Neural cell (in vitro differentiated cells): ENCODE results near the gene IQCK. TPM values are rescaled to one million over a fixed set of nuclear protein-coding genes. Genes with fewer than 3 reads are reported as not detected.

ENCODE experiments used
- H2AFZ ChIP-seq: fragments of 200-600, 300-800 bp; sonication (generic), shearing (Covaris generic); 2 replicates; pipeline ENCODE4 v1.6.0; 2014; ENCODE audit warnings: low read depth, mild to moderate bottlenecking, antibody characterized with exemption, low read length, moderate library complexity
- H3F3A ChIP-seq: fragments of 200-600 bp; shearing (Covaris generic); 2 replicates; pipeline ENCODE4 v1.6.1; 2016; ENCODE audit warnings: mild to moderate bottlenecking, moderate library complexity, mixed read lengths, antibody characterized with exemption, low read length; ENCODE audit not compliant: insufficient read depth, poor library complexity, severe bottlenecking
- H3K27ac ChIP-seq: fragments of 200-600, 300-800 bp; sonication (generic), shearing (Covaris generic); 2 replicates; pipeline ENCODE4 v1.5.1; 2014; ENCODE audit warnings: mild to moderate bottlenecking, low read length, moderate library complexity
- H3K27me3 ChIP-seq: fragments of 300-800, 200-600 bp; sonication (generic), shearing (Covaris generic); 2 replicates; pipeline ENCODE4 v1.6.0; 2014; ENCODE audit warnings: mild to moderate bottlenecking, low read depth, low read length, moderate library complexity; ENCODE audit not compliant: insufficient read depth
- H3K36me3 ChIP-seq: fragments of 300-800, 200-600 bp; sonication (generic), shearing (Covaris generic); 2 replicates; pipeline ENCODE4 v1.5.1; 2014; ENCODE audit warnings: mild to moderate bottlenecking, antibody characterized with exemption, low read length, moderate library complexity; ENCODE audit not compliant: insufficient read depth
- H3K4me2 ChIP-seq: fragments of 300-800, 200-600 bp; sonication (generic), shearing (Covaris generic); 2 replicates; pipeline ENCODE4 v1.6.0; 2014; ENCODE audit warnings: mild to moderate bottlenecking, low read length
- H3K4me3 ChIP-seq: fragments of 300-800, 200-600 bp; sonication (generic), shearing (Covaris generic); 2 replicates; pipeline ENCODE4 v1.5.1; 2014; ENCODE audit warnings: mild to moderate bottlenecking, low read length, moderate library complexity
- H3K79me2 ChIP-seq: fragments of 200-600 bp; shearing (Covaris generic); replicated peaks from 2 replicates; pipeline ENCODE4 v1.6.0; 2014; ENCODE audit warnings: mild to moderate bottlenecking, low read length, moderate library complexity; ENCODE audit not compliant: insufficient read depth
- H3K9ac ChIP-seq: fragments of 300-800, 200-600 bp; sonication (generic), shearing (Covaris generic); 2 replicates; pipeline ENCODE4 v1.6.1; 2016; ENCODE audit warnings: mild to moderate bottlenecking, low read length, mixed read lengths
- H3K9me2 ChIP-seq: fragments of 200-600 bp; shearing (Covaris generic); 2 replicates; pipeline ENCODE4 v1.6.1; 2016; ENCODE audit warnings: mild to moderate bottlenecking, low read length, mixed read lengths; ENCODE audit not compliant: insufficient read depth
- H3K9me3 ChIP-seq: fragments of 200-600, 300-800 bp; sonication (generic), shearing (Covaris generic); 2 replicates; pipeline ENCODE4 v1.6.1; 2016; ENCODE audit warnings: mild to moderate bottlenecking, mixed run types, low read length, moderate library complexity, mixed read lengths
- H4K20me1 ChIP-seq: fragments of 200-600 bp; shearing (Covaris generic); 2 replicates; pipeline ENCODE4 v1.6.1; 2016; ENCODE audit warnings: mild to moderate bottlenecking, mixed run types; ENCODE audit not compliant: insufficient read depth
- CTCF ChIP-seq: fragments of 450-650 bp; IDR thresholded peaks from 2 replicates; pipeline ENCODE4 v1.5.1; 2014; ENCODE audit warnings: antibody characterized with exemption, mild to moderate bottlenecking, moderate library complexity; ENCODE audit not compliant: poor library complexity, severe bottlenecking
- EP300 ChIP-seq: fragments of 450-650 bp; conservative IDR thresholded peaks from 2 replicates; pipeline ENCODE4 v1.6.1; 2014; ENCODE audit warnings: antibody characterized with exemption, mild to moderate bottlenecking, moderate library complexity; ENCODE audit not compliant: poor library complexity, severe bottlenecking
- EZH2 ChIP-seq: fragments of 200-600, 300-800 bp; shearing (Covaris generic), sonication (generic); IDR thresholded peaks from 2 replicates; pipeline ENCODE4 v1.6.1; 2014; ENCODE audit warnings: antibody characterized with exemption, low read length, borderline replicate concordance, mild to moderate bottlenecking; ENCODE audit not compliant: insufficient read depth, poor library complexity, severe bottlenecking
- MXI1 ChIP-seq: fragments of 450-650 bp; conservative IDR thresholded peaks from 2 replicates; pipeline ENCODE4 v1.6.1; 2014; ENCODE audit warnings: antibody characterized with exemption, mild to moderate bottlenecking; ENCODE audit not compliant: poor library complexity, severe bottlenecking
- RAD21 ChIP-seq: fragments of 450-650 bp; conservative IDR thresholded peaks from 2 replicates; pipeline ENCODE4 v1.6.1; 2014; ENCODE audit warnings: antibody characterized with exemption, mild to moderate bottlenecking, moderate library complexity
- REST ChIP-seq: IDR thresholded peaks from 2 replicates; pipeline ENCODE4 v1.6.1; 2012; ENCODE audit warnings: borderline replicate concordance
- SMC3 ChIP-seq: fragments of 450-650 bp; conservative IDR thresholded peaks from 2 replicates; pipeline ENCODE4 v1.6.1; 2014; ENCODE audit warnings: antibody characterized with exemption, mild to moderate bottlenecking, moderate library complexity; ENCODE audit not compliant: poor library complexity
- polyA plus RNA-seq: library from polyadenylated mRNA; depleted of rRNA; stranded (reverse); fragments of >200 nt; gene quantifications from 2 replicates; pipeline ENCODE4 v1.2.3, GENCODE V29; 2014

The IQCK gene
- polyA plus RNA-seq, 1 donor from 2014 or later, result 10.2 TPM

DNA sequence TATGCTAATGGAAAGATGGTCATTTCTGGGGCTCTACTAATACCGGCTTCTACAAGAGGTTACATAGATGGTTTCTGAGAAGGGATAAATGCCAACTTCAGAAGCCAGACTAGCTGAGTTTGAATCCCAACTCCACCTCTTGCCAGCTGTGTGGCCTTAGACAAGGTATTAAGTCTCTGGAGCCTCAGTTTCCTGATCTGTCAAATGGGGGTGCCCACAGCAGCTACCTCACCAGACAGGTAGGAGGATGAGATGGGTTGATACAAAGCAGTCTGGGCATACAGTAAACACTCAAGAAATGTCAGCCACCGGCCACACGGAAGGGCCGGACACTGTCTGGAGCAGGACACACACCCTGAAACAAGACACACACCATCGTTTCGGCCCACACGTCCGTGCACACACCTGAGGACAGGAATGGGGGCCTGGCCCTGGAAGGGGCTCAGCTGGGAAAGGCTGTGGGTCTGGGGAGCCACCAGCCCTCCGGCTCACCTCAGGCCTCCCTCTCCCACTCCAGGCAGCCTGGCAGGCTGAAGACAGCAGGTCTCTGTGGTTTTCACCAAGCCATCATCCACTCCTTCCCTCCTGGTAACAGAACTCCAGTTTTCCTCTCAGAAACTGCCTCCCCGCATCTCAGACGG lies 5.5 kb upstream of the IQCK start:
- peaks cover 22% of the 10 kb centered on the region for H3K79me2 ChIP-seq
- no peak overlapping the region for H3K4me3 ChIP-seq
- TF ChIP-seq MXI1, result no peak
- no peak for TF ChIP-seq EP300
- no peak for TF ChIP-seq RAD21
- no peak for TF ChIP-seq REST
- TF ChIP-seq SMC3, result no peak
- no peaks in the 10 kb centered on the region for H3K36me3 ChIP-seq
- H3K4me2 ChIP-seq, result no peak overlapping the region
- no peaks in the 10 kb centered on the region for H3K9me2 ChIP-seq
- no peak overlapping the region for H3K27ac ChIP-seq
- H2AFZ ChIP-seq, result no peak overlapping the region
- H3F3A ChIP-seq, result no peaks in the 10 kb centered on the region
- H3K27me3 ChIP-seq, result no peaks in the 10 kb centered on the region
- no peak overlapping the region for H3K9ac ChIP-seq
- H3K9me3 ChIP-seq, result no peaks in the 10 kb centered on the region
- H4K20me1 ChIP-seq, result no peaks in the 10 kb centered on the region

- H3K9me2 ChIP-seq, result no peaks in the 10 kb centered on the region
- no peak overlapping the region for H3K4me2 ChIP-seq
- H2AFZ ChIP-seq, result no peak overlapping the region
- H3K4me3 ChIP-seq, result no peak overlapping the region
- H3F3A ChIP-seq, result no peaks in the 10 kb centered on the region
- H3K36me3 ChIP-seq, result no peaks in the 10 kb centered on the region
- H3K79me2 ChIP-seq, result peaks cover 24% of the 10 kb centered on the region
- H3K27ac ChIP-seq, result no peak overlapping the region
- H4K20me1 ChIP-seq, result no peaks in the 10 kb centered on the region
- no peaks in the 10 kb centered on the region for H3K27me3 ChIP-seq
- H3K9ac ChIP-seq, result no peak overlapping the region
- TF ChIP-seq SMC3 (no peak), CTCF (no peak), MXI1 (no peak), REST (no peak), RAD21 (no peak), EZH2 (no peak)
- H3K9me3 ChIP-seq, result no peaks in the 10 kb centered on the region
Observed at GRCh38 chr16:19713697-19714096, 4.4 kb upstream of the IQCK start.
